Measurements from ENCODE around the gene ATXN7L1.

GRCh38 chr7:105876964-105877601, 684 bp upstream of the ATXN7L1 start:
- TF ChIP-seq CBX5 (CRISPR knock-in tag; IDR thresholded peaks at IDR 0.05; ENCODE audit: borderline replicate concordance) (no peak; the same call in 1 of the 2 replicates), ZBTB4 (CRISPR knock-in tag; IDR thresholded peaks at IDR 0.05; ENCODE audit: borderline replicate concordance) (no peak), ATF1 (CRISPR knock-in tag; IDR thresholded peaks at IDR 0.05) (no peak), CTCF (CRISPR knock-in tag; IDR thresholded peaks at IDR 0.05) (peak; percentile 45; the same call in 1 of the 2 replicates), HOXA3 (CRISPR knock-in tag; IDR thresholded peaks at IDR 0.05) (no peak), CBX1 (IDR thresholded peaks at IDR 0.05; ENCODE audit: low read depth) (no peak), TBX3 (IDR thresholded peaks at IDR 0.05; ENCODE audit: borderline replicate concordance) (no peak), ZZZ3 (CRISPR knock-in tag; IDR thresholded peaks at IDR 0.05; ENCODE audit: borderline replicate concordance) (0 out of 2 replicates have a peak, but pooled peaks have one; percentile 31), TAF1 (CRISPR knock-in tag; IDR thresholded peaks at IDR 0.05) (no peak; the same call in 1 of the 2 replicates)
